ELF-1 (cell line): Measurements from ENCODE around the gene SLC12A4.

Experiments used
- DNase-seq: peaks from one replicate; pipeline ENCODE4 v3.0.0-alpha.2; 2016; ENCODE audit warnings: low read depth, low spot score

Gene SLC12A4

DNA sequence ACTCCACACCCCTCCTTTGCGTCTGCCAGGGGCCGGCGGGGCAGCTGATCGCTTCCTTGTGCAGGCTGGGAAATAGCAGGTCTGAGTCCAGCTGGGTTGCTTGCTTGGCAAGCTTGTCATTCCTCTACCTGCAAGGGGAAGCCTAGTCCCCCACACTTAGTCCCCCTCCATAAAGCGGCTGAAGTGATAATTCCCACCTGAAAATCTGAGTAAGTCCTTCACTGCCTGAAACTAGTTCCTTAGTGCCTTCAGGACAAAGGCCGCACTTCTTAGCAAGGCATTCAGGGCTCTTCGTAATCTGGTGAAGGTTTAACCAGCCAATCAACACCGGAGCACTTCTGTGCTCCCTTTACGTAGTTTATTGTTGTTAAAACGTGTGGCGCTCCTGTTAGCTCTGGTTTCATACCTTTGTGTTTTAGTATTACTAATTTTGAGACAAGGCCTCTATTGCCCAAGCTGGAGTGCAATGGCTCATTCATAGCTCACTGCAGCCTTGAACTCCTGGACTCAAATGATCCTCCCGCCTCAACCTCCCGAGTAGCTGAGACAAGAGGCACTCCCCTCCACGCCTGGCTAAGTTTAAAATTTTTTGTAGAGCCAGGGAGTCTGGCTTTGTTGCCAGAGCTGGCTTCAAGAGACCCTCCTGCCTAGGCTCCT, 74.6 kb downstream of the SLC12A4 start:
- DNase-seq, result peak; percentile 63
